Uterus (tissue), 4 donors: ENCODE data around the gene KCNH5. TPM values are rescaled to one million over a fixed set of nuclear protein-coding genes. Genes with fewer than 3 reads are reported as not detected.

Experiments
- DNase-seq, 2 donors: peaks; one replicate each; pipeline ENCODE4 v3.0.0-alpha.2; 2019 to 2020
- H3K27ac ChIP-seq, 2 donors: fragments of 200-600 bp; sonication (generic); 1 replicate in 1 of 2; 2 replicates in 1 of 2; pipeline ENCODE4 v1.5.1; 2016 to 2018
- H3K27me3 ChIP-seq, 2 donors: fragments of 200-600 bp; sonication (generic); one replicate each; pipeline ENCODE4 v1.5.1; 2018 to 2019; ENCODE audit warnings: control low read depth in 1 of 2
- H3K36me3 ChIP-seq, 2 donors: fragments of 200-600 bp; sonication (generic); one replicate each; pipeline ENCODE4 v1.5.1; 2019; ENCODE audit warnings: control low read depth in 1 of 2
- H3K4me1 ChIP-seq, 2 donors: fragments of 200-600 bp; sonication (generic); one replicate each; pipeline ENCODE4 v1.5.1; 2018 to 2019; ENCODE audit warnings: control low read depth in 1 of 2
- H3K4me3 ChIP-seq, 2 donors: fragments of 200-600 bp; sonication (generic); 1 replicate in 1 of 2; 2 replicates in 1 of 2; pipeline ENCODE4 v1.5.1; 2018 to 2019; ENCODE audit warnings: mild to moderate bottlenecking in 1 of 2
- H3K9me3 ChIP-seq, 2 donors: fragments of 200-600 bp; sonication (generic); one replicate each; pipeline ENCODE4 v1.5.1; 2019; ENCODE audit warnings: control low read depth in 1 of 2
- CTCF ChIP-seq, 4 experiments: fragments of 200-600 bp in 2 of 4; fragments of 450-650 bp in 2 of 4; sonication (generic) in 2 of 4; IDR thresholded peaks; one replicate each; pipeline ENCODE4 v1.5.1; 2016 to 2019; ENCODE audit warnings: antibody characterized with exemption in 4 of 4, mild to moderate bottlenecking in 2 of 4, moderate library complexity in 1 of 4
- POLR2A ChIP-seq, 2 donors: fragments of 450-650 bp; IDR thresholded peaks; one replicate each; pipeline ENCODE4 v1.6.1; 2016; ENCODE audit warnings: antibody characterized with exemption in 2 of 2, mild to moderate bottlenecking in 1 of 2, moderate library complexity in 1 of 2
- intact Hi-C: fragments of 100-400 bp; cut with DNase I; formaldehyde crosslinking; loops from one replicate; pipeline ENCODE4 v1.15.1; 2023; ENCODE audit warnings: low total_unique reads
- total RNA-seq, 4 donors: library from RNA; depleted of rRNA in 3 of 4; stranded (reverse); fragments of >200 nt in 3 of 4; gene quantifications; one replicate each; pipeline versions ENCODE4 v1.1.0 to v1.2.4, GENCODE V29; 2014 to 2023
- donor health status: DM: yes; HTN: yes; CAD: no.

The KCNH5 gene
- total RNA-seq, 4 donors from 2014 or later = 0.09 to 1.6 (median 0.29) TPM; not detected in 1

- DNase-seq = no peak
- Histone ChIP-seq H3K27me3 (no peaks in the 10 kb centered on the region), H3K36me3 (no peaks in the 10 kb centered on the region)
Observed at GRCh38 chr14:62670526-62670925, 374.7 kb downstream of the KCNH5 start.

GRCh38 chr14:62667421-62667914 is 377.8 kb downstream of the KCNH5 start:
- no peak for DNase-seq
- Histone ChIP-seq H3K36me3 (no peaks in the 10 kb centered on the region), H3K4me3 (no peak overlapping the region), H3K27ac (no peak overlapping the region), H3K27me3 (no peaks in the 10 kb centered on the region), H3K9me3 (no peaks in the 10 kb centered on the region), H3K4me1 (no peaks in the 10 kb centered on the region)
- no peak for TF ChIP-seq CTCF (IDR thresholded peaks at IDR 0.05)
- no peak for TF ChIP-seq POLR2A (IDR thresholded peaks at IDR 0.05)
- intact Hi-C loops = no loop called here

More at GRCh38 chr14:62670526-62670925, 374.7 kb downstream of the KCNH5 start:
- intact Hi-C loops = no loop called here
- H3K4me1 ChIP-seq = no peaks in the 10 kb centered on the region
- no peak for TF ChIP-seq CTCF (IDR thresholded peaks at IDR 0.05)
- TF ChIP-seq POLR2A (IDR thresholded peaks at IDR 0.05) = no peak
- no peaks in the 10 kb centered on the region for H3K9me3 ChIP-seq
- H3K4me3 ChIP-seq = no peak overlapping the region
- H3K27ac ChIP-seq = no peak overlapping the region

GRCh38 chr14:62665286-62665685 is 380.0 kb downstream of the KCNH5 start:
- no peak for DNase-seq
- H3K4me1 ChIP-seq = no peaks in the 10 kb centered on the region
- H3K36me3 ChIP-seq = no peaks in the 10 kb centered on the region
- intact Hi-C loops = no loop called here
- H3K27me3 ChIP-seq = no peaks in the 10 kb centered on the region
- H3K27ac ChIP-seq = no peak overlapping the region
- H3K4me3 ChIP-seq = no peak overlapping the region
- H3K9me3 ChIP-seq = no peaks in the 10 kb centered on the region
- no peak for TF ChIP-seq CTCF (IDR thresholded peaks at IDR 0.05)

- TF ChIP-seq CTCF (IDR thresholded peaks at IDR 0.05) (no peak), POLR2A (IDR thresholded peaks at IDR 0.05) (no peak)
Observed at GRCh38 chr14:62663456-62663821, 381.8 kb downstream of the KCNH5 start.

GRCh38 chr14:62662811-62663455 is 382.3 kb downstream of the KCNH5 start:
- H3K4me3 ChIP-seq = no peak overlapping the region
- H3K36me3 ChIP-seq = no peaks in the 10 kb centered on the region
- no peaks in the 10 kb centered on the region for H3K9me3 ChIP-seq
- TF ChIP-seq CTCF (IDR thresholded peaks at IDR 0.05) = no peak
- TF ChIP-seq POLR2A (IDR thresholded peaks at IDR 0.05) = no peak
- intact Hi-C loops = no loop called here
- no peak for DNase-seq
- no peaks in the 10 kb centered on the region for H3K27me3 ChIP-seq
- no peak overlapping the region for H3K27ac ChIP-seq
- H3K4me1 ChIP-seq = no peaks in the 10 kb centered on the region

More at GRCh38 chr14:62663456-62663821, 381.8 kb downstream of the KCNH5 start:
- no peaks in the 10 kb centered on the region for H3K27me3 ChIP-seq
- no peak for DNase-seq
- H3K9me3 ChIP-seq = no peaks in the 10 kb centered on the region
- no peak overlapping the region for H3K27ac ChIP-seq
- no peak overlapping the region for H3K4me3 ChIP-seq
- H3K36me3 ChIP-seq = no peaks in the 10 kb centered on the region
- H3K4me1 ChIP-seq = no peaks in the 10 kb centered on the region
- intact Hi-C loops = no loop called here
